Lower leg skin (tissue), 3 donors: ENCODE data around the gene NMT2.

Experiments used
- POLR2A ChIP-seq, 2 donors: fragments of 450-650 bp; IDR thresholded peaks; one replicate each; pipeline ENCODE4 v1.6.1; 2016 to 2017; ENCODE audit warnings: antibody characterized with exemption in 2 of 2, mild to moderate bottlenecking in 1 of 2, moderate library complexity in 1 of 2
- TF ChIP-seq, protein P1 (sequence below), 3 donors: fragments of 450-650 bp; IDR thresholded peaks; one replicate each; pipeline ENCODE4 v1.5.1; 2016; ENCODE audit warnings: antibody characterized with exemption in 3 of 3, mild to moderate bottlenecking in 3 of 3, moderate library complexity in 2 of 3

DNA sequence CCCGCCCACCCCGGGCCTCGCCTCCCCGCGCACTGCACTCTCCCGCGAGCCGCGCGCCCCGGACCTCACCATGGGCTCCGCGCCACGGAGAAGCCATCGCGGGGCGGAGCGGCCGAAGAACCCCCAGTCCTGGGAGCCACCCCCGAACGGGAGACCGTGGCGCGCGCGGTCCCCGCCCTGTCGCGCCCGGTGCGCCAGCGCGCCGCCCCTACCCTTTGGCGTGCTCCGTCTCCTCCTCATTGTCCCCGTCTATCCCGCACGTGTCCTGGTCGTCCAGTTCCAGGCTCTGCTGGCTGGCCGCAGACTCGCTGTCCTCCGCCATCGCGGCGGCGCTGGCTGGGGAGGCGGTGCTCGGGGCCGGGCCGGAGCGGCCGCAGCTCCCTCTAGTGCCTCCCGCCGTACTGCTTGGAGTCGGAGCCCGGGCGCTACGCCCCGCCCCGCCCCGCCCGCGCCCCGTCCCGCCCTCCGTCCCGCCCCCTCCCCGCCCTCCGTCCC lies at the start of gene NMT2:
- TF ChIP-seq, protein P1, sequence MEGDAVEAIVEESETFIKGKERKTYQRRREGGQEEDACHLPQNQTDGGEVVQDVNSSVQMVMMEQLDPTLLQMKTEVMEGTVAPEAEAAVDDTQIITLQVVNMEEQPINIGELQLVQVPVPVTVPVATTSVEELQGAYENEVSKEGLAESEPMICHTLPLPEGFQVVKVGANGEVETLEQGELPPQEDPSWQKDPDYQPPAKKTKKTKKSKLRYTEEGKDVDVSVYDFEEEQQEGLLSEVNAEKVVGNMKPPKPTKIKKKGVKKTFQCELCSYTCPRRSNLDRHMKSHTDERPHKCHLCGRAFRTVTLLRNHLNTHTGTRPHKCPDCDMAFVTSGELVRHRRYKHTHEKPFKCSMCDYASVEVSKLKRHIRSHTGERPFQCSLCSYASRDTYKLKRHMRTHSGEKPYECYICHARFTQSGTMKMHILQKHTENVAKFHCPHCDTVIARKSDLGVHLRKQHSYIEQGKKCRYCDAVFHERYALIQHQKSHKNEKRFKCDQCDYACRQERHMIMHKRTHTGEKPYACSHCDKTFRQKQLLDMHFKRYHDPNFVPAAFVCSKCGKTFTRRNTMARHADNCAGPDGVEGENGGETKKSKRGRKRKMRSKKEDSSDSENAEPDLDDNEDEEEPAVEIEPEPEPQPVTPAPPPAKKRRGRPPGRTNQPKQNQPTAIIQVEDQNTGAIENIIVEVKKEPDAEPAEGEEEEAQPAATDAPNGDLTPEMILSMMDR (IDR thresholded peaks at IDR 0.05), result no peak
- peak in 1 of 2 donors; percentile 47 for TF ChIP-seq POLR2A (IDR thresholded peaks at IDR 0.05)
